CD4-positive, alpha-beta T cell treated with Interferon gamma for 1 hour (primary cell): Measurements from ENCODE around the gene SMAP1.
"Not testable (repeated sequence)": the region's sequence is repeated elsewhere in the genome, so short reads cannot be mapped to it uniquely, and the experiment has no call there.

Experiments
- DNase-seq: peaks from one replicate; pipeline ENCODE4 v3.0.0-alpha.2; 2020

The SMAP1 gene

DNA sequence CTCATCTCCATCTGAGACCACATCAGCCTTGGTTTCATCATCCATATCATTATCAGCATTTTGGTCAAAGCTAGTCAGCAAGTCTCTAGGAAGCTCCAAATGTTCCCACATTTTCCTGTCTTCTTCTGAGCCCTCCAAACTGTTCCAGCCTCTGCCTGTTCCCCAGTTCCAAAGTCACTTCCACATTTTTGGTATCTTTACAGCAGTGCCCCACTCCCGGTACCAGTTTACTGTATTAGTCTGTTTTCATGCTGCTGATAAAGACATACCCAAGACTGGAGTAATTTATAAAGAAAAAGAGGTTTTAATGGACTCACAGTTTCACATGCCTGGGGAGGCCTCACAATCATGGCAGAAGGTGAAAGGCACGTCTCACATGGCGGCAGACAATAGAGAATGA, 74.8 kb downstream of the SMAP1 start:
- not testable (repeated sequence) for DNase-seq

DNA sequence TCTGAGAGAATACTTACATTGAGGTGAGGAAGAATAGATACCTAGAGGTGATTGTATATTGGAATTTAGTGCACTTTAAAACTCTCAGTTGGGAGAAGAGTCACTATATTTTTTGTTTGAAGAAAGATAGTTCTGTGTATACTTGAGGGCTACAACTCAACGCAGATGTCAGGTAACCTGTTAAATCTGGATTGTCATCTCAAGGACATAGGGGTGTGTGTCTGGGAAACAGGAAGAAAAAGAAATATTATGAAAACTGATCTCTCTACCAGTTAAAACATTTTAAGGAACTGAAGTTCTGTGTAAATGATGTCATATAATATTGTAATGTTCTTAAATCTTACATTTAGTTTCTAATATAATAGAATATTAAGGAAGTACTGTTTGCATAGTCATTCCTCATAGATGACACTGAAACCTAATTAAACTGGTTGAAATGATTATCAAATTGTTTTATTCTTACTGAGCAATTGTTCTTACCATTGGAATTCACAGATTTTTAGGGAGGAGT, 86.2 kb downstream of the SMAP1 start:
- no peak for DNase-seq

DNA sequence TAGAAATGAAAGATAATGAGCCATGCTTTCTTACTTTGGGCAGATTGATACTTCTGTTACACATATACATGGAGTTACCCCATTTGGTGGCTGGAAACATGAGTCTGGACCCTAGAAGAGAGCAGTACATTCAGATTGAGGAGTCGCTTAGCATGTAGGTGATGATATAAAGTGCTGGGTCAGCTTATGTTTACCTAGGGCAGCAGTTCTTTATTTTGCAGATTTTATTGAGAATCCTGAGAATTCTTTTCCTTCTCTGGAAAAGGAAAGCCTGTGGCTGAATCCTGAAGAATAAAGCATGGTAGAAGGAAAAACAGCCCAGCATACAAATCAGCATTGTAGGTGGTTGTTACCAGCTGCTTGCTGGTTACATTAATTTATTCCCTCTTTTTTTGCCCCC, 91.2 kb downstream of the SMAP1 start:
- no peak for DNase-seq

DNA sequence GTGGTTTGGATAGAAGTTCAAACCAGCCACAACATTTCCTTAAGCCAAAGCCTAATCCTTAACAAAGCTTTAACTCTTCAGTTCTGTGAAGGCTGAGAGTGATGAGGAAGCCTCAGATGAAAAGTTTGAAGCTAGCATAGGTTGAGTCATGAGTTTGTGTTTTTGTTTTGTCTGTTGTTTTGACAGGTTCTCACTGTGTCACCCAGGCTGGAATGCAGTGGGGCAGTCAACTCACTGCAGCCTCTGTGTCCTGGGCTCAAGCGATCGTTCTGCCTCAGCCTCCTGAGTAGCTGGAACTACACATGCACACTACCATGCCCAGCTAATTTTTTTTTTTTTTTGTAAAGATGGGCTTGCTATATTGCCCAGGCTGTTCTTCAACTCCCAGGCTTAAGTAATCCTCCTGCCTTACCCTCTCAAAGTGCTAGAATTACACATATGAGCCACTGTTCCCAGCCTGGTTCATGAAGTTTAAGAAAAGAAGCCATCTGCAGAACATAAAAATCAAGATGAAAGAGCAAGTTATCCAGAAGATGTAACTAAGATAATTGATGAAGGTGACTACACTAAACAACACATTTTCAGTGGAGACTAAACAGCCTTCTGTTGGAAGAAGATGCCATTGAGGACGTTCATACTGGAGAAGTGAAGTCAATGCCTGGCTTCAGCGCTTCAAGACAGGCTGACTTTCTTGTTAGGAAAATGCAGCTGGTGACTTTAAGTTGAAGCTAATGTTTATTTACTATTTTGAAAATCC, 96.2 kb downstream of the SMAP1 start:
- no peak for DNase-seq

DNA sequence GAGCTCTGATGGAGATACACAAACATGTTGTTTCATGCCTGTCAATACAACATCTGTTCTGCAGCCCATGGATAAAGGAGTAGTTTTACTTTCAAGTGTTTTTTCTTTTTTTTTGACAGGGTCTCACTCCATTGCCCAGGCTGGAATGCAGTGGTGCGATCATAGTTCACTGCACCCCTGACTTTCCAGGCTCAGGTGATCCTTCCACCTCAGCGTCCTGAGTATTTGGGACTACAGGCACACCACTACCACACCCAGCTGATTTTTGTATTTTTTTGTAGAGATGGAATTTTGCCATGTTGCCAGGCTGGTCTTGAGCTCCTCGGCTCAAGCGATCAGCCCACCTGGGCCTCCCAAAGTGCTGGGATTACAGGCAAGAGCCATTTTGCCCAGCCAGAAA, 97.0 kb downstream of the SMAP1 start:
- no peak for DNase-seq

DNA sequence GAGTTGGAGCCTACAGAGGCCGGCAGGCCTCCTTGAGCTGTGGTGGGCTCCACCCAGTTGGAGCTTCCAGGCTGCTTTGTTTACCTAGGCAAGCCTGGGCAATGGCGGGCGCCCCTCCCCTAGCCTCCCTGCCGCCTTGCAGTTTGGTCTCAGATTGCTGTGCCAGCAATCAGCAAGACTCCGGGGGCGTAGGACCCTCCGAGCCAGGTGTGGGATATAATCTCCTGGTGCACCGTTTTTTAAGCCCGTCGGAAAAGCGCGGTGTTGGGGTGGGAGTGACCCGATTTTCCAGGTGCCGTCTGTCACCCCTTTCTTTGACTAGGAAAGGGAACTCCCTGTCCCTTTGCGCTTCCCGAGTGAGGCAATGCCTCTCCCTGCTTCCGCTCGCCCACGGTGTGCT, 103.7 kb downstream of the SMAP1 start:
- DNase-seq = not testable (repeated sequence)

DNA sequence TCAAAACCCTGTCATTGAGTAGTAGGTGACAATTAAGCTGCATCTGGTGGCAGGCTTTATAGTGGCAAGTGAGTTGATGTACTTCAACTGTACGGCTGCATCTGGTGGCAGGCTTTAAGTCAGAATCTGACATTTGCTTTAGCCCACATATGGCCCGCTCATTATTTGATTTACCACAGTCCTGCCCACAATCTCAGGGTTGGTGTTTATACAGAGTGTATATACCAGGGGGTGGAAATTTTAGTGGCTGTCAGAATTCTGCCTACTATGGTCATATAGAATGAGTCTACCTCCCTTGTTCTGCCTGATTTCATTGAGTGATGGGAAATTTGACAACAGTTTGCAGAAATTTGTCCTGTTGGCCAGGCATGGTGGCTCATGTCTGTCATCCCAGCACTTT, 112.3 kb downstream of the SMAP1 start:
- no peak for DNase-seq

DNA sequence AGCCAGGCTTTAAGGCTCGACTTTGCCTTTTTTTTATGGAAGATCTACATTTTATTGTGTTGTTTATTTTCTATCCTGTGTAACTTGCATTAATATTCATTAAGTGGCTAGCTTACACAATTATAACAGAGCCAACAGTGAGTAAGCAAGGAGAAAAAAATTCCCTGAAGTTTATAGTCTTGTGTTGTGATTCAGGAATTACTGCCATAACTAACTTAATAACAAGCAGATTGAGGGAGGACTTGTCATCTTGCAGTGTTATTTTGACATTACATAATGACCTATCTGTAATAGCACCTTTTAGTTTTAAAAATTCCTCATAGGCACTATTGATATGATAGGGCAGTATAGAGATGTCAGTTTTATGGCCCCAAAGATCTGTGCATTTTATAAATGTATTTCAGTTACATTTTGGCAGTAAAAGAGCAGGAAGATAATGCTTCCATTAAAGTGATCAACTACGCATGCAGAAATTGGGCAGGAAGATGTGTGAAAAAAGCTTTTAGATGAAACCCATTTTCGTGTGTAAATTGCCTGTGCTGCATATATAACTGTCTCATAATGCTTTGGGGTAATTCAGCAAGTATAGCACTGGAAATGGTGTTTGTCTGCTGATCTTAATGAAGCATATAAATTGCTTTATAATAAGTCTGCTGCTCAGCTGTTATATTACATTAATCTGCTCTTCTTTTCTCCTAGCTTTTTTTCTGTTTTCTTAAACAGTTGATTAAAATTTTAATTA, 123.0 kb downstream of the SMAP1 start:
- no peak for DNase-seq

DNA sequence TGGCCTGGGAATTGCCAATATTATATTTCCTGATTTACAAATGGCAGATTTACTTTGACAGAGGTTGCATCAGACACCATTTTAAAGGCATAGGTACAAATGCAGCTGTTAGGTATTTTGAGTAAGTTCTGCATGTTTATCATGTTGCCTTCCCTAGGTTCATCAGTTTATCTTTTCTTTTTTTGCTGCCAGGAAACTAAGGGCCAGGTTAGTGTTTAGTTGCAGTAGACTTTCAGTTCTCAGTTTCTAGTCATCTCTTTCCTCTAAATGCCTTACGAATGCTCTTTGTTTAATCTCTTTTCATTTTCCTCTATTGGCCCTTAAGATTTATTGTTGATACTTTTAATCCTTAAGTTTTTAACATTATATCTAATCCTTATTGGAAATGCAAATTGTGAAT, 129.9 kb downstream of the SMAP1 start:
- no peak for DNase-seq

DNA sequence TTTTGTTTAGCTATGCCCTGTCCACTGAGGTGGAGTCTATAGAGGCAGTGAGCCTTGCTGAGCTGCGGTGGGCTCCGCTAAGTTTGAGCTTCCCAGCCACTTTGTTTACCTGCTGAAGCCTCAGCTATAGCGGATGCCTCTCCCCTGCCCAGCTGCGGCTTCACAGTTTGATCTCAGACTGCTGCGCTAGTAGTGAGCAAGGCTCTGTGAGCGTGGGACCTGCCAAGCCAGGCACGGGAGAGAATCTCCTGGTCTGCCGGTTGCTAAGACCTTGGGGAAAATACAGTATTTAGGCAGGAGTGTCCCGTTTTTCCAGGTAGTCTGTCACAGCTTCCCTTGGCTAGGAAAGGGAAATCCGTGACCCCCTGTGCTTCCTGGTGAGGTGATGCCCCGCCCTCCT, 138.4 kb downstream of the SMAP1 start:
- DNase-seq = no peak

DNA sequence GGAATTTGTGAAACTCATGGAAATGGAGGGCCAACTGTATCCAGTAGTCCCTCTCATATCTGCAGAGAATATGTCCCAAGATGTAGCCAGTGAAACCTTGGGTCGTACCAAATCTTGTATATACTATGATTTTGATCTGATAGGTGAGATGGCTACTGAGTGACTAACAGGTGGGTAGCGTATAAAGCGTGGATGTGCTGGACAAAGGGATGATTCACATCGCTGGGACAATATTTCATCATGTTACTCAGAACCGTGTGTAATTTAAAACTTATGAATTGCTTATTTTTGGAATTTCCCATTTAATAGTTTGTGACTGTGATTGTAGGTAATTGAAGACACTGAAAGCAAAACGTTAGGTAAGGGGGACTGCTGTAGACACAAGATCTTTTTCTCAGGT, 144.1 kb downstream of the SMAP1 start:
- DNase-seq = no peak

DNA sequence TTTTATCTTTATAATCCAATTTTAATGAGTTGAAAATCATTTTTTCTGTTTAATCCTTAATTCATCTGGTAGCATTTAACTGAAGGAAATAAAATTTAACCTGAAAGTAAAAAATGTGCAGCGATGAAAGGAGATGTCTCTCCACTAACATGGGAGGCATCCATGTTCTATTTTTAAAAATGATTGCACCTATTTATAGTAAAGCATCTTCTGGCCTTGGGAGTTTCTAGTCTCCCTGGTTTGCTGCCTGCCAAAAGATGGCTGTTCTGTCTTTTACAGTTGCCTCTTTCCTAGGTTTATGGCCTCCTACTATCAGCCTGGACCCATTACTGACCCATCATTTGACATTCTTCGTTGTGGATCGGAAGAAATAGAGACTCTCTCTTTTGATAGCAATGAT, 146.2 kb downstream of the SMAP1 start:
- DNase-seq = no peak

DNA sequence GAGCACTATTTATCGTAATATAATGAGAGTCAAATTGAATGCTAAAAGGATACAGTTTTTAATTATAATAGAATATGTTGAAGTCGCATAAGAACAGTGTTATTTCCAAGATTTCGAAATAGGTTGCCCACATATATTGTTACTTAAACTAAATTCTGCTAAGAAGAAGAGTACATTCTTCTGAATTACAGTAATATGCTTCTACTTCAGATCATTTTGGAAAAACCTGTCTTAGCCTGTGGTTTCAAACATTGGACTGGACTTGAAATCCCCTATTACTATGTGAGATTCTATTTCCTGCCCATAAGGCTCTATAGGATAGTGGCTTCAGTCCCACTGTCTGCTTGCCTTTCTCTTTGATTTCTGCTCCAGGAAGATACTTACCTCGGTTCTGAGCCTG, 152.0 kb downstream of the SMAP1 start:
- no peak for DNase-seq

DNA sequence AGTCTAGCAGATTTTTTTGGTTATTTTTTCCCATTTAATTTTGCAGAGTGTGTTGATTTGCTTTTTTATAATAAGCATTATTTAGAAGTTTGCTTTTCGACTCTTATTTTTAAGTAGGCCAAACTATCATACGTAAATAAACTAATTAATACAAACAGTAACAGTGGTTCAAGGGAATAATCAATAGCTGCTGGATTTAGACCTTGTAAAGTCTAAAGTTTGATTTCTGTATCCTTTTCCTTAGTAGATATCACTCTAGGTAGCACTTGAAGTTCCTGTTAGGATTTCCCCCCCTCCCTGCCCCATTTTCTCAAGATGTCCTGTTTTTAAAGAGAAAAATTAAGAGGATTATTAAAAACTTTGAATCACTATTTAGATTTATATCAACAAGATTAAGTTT, 153.1 kb downstream of the SMAP1 start:
- DNase-seq = no peak

DNA sequence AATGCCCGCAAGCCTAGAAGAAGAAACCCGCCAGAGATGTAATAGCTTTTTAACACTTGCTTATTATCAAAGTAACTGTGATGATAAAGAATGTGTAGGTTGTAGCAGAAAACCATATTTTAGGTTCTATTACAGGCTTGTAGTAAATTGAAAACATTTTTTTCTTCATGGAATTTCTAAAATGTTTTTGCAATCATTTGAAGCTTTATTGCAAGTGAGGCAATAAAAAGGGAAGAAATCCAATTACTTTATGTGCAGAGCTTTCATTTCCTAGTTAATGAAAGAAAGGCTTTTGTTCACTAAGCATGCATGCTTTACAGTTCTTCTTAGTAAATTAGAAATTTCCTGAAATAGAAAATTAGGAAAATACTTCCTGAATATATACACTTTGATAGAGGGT, 154.1 kb downstream of the SMAP1 start:
- no peak for DNase-seq

DNA sequence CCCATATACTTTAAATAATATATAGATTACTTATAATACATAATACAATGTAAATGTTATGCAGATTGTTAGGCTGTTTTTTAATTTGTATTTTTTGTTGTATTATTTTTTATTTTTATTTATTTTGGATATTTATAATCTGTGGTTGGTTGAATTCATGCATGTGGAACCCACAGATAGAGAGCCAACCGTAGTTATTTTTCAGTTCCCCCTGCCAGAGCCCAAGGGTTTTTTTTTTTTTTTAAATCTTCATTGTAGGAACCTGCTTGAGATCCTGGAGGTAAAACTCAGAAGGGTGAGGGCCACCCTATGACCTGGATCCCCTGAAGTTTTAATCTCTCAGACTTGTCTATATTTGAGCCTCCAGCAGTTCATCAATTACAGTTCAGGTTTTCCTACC, 156.0 kb downstream of the SMAP1 start:
- DNase-seq = no peak

DNA sequence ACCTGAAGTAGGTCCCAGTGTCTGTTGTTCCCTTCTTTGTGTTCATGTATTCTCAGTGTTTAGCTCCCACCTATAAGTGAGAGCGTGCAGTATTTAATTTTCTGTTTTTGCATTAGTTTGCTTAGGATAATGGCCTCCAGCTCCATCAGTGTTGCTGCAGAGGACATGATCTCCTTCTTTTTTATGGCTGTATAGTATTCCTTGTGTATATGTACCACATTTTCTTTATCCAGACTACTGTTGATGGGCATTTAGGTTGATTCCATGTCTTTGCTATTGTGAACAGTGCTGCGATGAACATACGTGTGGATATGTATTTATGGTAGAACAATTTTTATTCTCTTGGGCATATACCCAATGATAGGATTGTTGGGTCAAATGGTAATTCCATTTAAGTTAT, 163.7 kb downstream of the SMAP1 start:
- DNase-seq = no peak

DNA sequence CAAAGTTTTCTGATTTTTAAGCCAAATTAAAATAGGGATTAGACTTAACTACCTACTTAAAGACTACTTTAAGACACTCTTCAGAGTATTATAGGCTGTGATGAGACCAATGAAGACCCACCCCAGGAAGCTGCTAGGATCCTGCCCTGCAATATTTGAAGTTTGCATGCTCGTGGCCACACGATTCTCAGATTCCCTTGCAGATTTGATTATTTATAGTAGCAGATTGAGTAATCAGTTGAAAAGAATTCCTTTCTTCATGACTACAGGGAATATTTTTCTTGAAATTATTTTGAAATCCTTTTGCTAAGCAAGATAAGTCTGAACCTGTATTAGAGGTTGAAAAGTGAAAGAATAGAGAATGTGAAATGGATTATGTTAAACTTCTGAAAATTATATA, 166.8 kb downstream of the SMAP1 start:
- no peak for DNase-seq

DNA sequence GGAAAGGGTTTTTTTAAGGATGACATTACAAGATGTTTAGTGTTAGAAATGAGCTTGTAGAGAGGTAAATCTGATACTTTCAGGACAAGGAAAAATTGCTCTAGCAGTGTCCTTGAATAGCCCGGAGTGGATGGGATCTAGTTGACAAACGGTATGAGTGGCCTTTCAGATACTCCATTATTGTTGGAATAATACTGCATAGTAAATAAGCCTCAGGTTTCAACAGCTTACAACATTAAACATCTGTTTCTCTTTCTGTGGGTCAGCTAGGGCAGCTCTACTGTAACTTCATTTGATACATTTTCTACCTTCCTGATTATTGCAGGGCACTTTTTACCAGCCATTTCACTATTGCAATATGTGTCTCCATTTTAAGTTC, 171.2 kb downstream of the SMAP1 start:
- no peak for DNase-seq

DNA sequence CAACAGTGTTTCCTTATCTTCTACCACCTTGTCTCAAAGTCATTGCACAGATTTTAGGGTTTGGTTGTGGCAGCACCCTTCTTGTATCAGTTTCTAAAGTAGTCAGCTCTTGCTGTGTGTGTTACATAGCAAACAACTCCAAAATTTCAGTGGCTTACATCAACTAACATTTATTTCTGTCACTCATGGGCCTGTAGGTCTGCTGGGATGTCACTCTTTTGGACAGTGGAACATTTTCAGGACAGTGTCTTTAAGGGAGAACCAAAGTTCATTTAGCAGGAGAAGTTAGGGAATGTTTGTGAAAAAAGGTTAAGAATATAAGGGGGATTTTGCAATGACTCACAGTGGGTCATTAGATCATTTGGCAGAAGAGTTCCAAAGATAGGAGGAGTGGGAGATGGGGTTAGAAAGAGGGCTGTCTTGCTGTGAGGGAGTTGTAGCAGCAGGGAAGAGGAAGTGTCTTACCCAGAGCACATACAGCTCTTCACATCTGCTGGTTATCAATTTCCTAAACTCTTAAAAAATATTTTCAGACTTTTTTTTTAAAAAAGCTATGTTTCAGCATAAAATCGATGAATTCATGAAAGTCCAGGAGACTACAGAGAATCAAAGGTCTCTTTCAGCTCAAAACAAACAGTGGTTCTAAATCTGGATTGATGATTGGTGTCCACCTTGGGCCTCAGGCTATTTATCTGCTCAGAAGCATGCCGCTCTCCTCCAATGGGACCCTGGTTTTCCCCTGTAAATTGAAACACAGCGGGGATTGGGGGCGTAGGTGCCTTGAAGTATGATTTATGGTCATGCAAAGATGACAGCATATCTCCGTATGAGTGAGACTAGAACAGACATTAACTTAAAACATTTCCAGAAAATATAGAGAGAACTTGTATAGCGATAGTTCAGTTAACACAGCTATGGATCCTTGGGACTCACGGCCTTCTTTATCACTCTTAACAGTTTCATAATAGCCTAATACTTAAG, 171.9 kb downstream of the SMAP1 start:
- DNase-seq = no peak

DNA sequence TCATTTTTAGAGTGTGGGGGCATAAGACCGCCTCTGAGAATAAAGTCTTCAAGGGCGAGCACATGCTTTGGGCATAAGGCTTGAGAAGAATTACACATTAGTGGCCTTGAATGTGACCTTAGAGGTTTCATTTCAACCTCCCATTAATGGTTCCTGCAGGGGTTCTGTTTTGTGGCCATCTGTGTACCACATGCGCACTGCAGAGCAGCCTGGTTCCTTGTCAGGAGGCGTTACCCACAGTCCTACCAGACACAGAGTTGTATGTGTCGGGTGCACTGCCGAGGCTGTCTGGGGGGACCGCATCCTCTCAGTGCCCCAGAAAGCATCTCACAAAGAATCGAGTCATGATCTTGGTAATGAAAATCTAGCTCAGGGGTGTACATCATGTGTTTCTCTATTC, 173.4 kb downstream of the SMAP1 start:
- no peak for DNase-seq

DNA sequence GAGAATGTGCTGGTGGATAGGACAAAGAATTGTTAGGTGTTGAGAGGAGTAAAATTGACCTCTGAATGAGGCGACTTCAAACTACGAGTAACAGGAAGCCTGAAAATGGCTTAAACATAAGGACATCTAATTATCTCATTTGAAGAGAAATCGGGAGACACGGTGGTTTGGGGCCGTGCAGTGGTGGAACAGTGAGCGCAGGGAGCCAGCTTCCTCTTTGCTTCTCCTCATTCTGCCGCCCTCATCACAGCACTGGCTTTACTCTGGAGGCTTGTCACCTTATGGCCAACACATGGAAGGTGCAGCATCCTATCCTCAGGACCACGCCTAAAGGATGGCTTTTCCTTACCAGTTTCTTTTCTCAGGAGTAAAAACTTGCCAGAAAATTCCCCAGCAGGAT, 174.9 kb downstream of the SMAP1 start:
- no peak for DNase-seq

DNA sequence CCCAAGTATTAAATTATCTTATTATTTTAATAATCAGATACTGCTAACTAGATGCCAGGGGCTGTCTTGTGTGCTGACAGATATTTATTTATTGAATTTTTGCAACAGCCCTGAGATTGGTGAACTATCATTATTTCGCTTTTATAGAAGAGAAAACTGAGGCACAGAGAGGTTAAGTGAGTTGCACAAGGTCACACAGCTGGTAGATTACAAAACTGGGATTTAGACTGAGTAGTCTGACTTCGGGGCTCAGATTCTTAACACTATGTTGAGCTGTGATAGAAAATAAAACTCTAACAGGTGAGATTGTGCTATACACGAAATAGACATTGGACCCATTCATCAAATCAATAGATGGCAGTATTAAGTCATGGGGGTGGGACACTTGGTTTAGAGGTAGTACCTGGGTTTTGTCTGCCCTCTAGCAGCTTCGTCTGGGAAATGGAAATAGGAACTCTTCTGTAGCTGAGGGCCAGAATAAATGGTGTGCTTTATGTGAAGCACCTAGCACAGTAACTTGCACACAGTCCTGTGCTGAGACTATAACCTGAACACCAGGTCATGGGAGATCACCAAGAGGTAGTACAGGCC, 175.7 kb downstream of the SMAP1 start:
- DNase-seq = no peak
